SU-DHL-6 (cell line): ENCODE data around the gene TRPM3.

Source experiments
- H2AFZ ChIP-seq: fragments of 200-600 bp; sonication (generic); 2 replicates; pipeline ENCODE4 v1.6.1; 2014; ENCODE audit warnings: low read depth, mild to moderate bottlenecking, moderate library complexity, mixed read lengths, antibody characterized with exemption, low read length; ENCODE audit not compliant: severe bottlenecking
- H3F3A ChIP-seq: fragments of 200-600 bp; shearing (Covaris generic); 2 replicates; pipeline ENCODE4 v1.6.0; 2016; ENCODE audit warnings: antibody characterized with exemption, mild to moderate bottlenecking; ENCODE audit not compliant: insufficient read depth
- H3K27ac ChIP-seq: fragments of 200-600 bp; sonication (generic); 2 replicates; pipeline ENCODE4 v1.5.1; 2016; ENCODE audit warnings: low read depth, mild to moderate bottlenecking, low read length, moderate library complexity, mixed read lengths
- H3K27me3 ChIP-seq: fragments of 200-600 bp; sonication (generic), shearing (Covaris generic); 2 replicates; pipeline ENCODE4 v1.6.0; 2014; ENCODE audit warnings: mild to moderate bottlenecking, low read length
- H3K36me3 ChIP-seq: fragments of 200-600 bp; sonication (generic); 2 replicates; pipeline ENCODE4 v1.6.1; 2014; ENCODE audit warnings: mild to moderate bottlenecking, low read length, mixed read lengths
- H3K4me2 ChIP-seq: fragments of 300-600, 200-600 bp; shearing (Covaris generic), sonication (generic); 2 replicates; pipeline ENCODE4 v1.6.0; 2014; ENCODE audit warnings: low read length, low read depth, mild to moderate bottlenecking; ENCODE audit not compliant: poor library complexity, severe bottlenecking
- H3K4me3 ChIP-seq: fragments of 200-600 bp; sonication (generic); 2 replicates; pipeline ENCODE4 v1.5.1; 2014; ENCODE audit warnings: antibody characterized with exemption, low read length, mild to moderate bottlenecking, mixed read lengths; ENCODE audit not compliant: insufficient read depth, poor library complexity, severe bottlenecking
- H3K79me2 ChIP-seq: fragments of 200-600 bp; sonication (generic); 2 replicates; pipeline ENCODE4 v1.6.1; 2014; ENCODE audit warnings: mild to moderate bottlenecking, low read length, moderate library complexity; ENCODE audit not compliant: insufficient read depth
- H3K9ac ChIP-seq: fragments of 200-600 bp; sonication (generic); 2 replicates; pipeline ENCODE4 v1.7.0; 2014; ENCODE audit warnings: mild to moderate bottlenecking, low read length
- H3K9me2 ChIP-seq: fragments of 200-600 bp; sonication (generic); replicated peaks from 2 replicates; pipeline ENCODE4 v1.6.1; 2014; ENCODE audit warnings: low read length; ENCODE audit not compliant: insufficient read depth
- H3K9me3 ChIP-seq: fragments of 200-600 bp; sonication (generic); 2 replicates; pipeline ENCODE4 v1.6.1; 2014; ENCODE audit warnings: low read length, mixed read lengths; ENCODE audit not compliant: insufficient read depth
- H4K20me1 ChIP-seq: fragments of 200-600 bp; sonication (generic); 2 replicates; pipeline ENCODE4 v1.6.1; 2014; ENCODE audit warnings: low read depth, mild to moderate bottlenecking, antibody characterized with exemption, low read length, moderate library complexity, mixed read lengths
- CTCF ChIP-seq: fragments of 200-600 bp; sonication (generic); IDR thresholded peaks from one replicate; pipeline ENCODE4 v1.5.1; 2017; ENCODE audit warnings: antibody characterized with exemption, mild to moderate bottlenecking, low read length, moderate library complexity; ENCODE audit not compliant: insufficient read depth, poor library complexity, severe bottlenecking
- EZH2phosphoT487 ChIP-seq: fragments of 200-600 bp; sonication (generic), shearing (Covaris generic); conservative IDR thresholded peaks from 2 replicates; pipeline ENCODE4 v1.6.1; 2018; ENCODE audit warnings: mild to moderate bottlenecking, antibody characterized with exemption, low read length, moderate library complexity, mixed read lengths

Gene TRPM3

GRCh38 chr9:70535546-70536323 lies 585.7 kb downstream of the TRPM3 start:
- Histone ChIP-seq H3K27ac (no peak overlapping the region), H3K4me3 (no peak overlapping the region), H2AFZ (no peak overlapping the region), H3K27me3 (no peaks in the 10 kb centered on the region), H3F3A (no peaks in the 10 kb centered on the region), H4K20me1 (no peaks in the 10 kb centered on the region), H3K9me2 (no peaks in the 10 kb centered on the region), H3K9me3 (no peaks in the 10 kb centered on the region), H3K4me2 (no peak overlapping the region), H3K79me2 (no peaks in the 10 kb centered on the region), H3K9ac (no peak overlapping the region), H3K36me3 (no peaks in the 10 kb centered on the region)
- TF ChIP-seq CTCF (no peak), EZH2phosphoT487 (no peak)

GRCh38 chr9:70534471-70534870 lies 587.0 kb downstream of the TRPM3 start:
- no peaks in the 10 kb centered on the region for H3K79me2 ChIP-seq
- no peak overlapping the region for H2AFZ ChIP-seq
- no peak overlapping the region for H3K4me3 ChIP-seq
- H3K4me2 ChIP-seq: no peak overlapping the region
- H3K9me2 ChIP-seq: no peaks in the 10 kb centered on the region
- TF ChIP-seq EZH2phosphoT487 (no peak), CTCF (no peak)
- no peaks in the 10 kb centered on the region for H4K20me1 ChIP-seq
- H3K27ac ChIP-seq: no peak overlapping the region
- no peaks in the 10 kb centered on the region for H3K36me3 ChIP-seq
- H3F3A ChIP-seq: no peaks in the 10 kb centered on the region
- H3K9ac ChIP-seq: no peak overlapping the region
- H3K27me3 ChIP-seq: no peaks in the 10 kb centered on the region
- H3K9me3 ChIP-seq: no peaks in the 10 kb centered on the region

DNA sequence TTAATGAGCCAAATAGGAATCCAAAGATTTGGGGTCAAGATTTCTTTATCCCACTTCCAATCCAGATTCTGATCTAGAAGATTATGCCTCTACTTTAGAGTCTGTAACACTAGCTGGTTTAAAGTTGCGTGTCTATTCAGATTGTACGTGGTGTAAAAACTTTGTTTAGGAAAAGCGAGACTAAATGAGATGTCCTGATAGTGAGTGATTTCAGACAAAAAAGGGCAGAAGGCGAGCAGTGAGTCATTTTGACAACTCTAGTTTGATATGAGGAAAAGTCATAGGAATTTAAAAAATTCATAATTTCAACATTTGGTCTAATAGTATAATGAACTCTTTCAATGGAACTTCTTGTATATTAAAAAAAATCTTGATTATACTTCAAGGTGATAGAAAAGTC lies 587.4 kb downstream of the TRPM3 start:
- no peak overlapping the region for H2AFZ ChIP-seq
- no peaks in the 10 kb centered on the region for H3K9me3 ChIP-seq
- H3K36me3 ChIP-seq: no peaks in the 10 kb centered on the region
- H3F3A ChIP-seq: no peaks in the 10 kb centered on the region
- no peak overlapping the region for H3K9ac ChIP-seq
- H4K20me1 ChIP-seq: no peaks in the 10 kb centered on the region
- no peak overlapping the region for H3K4me3 ChIP-seq
- H3K27me3 ChIP-seq: no peaks in the 10 kb centered on the region
- H3K9me2 ChIP-seq: no peaks in the 10 kb centered on the region
- no peak overlapping the region for H3K27ac ChIP-seq
- no peaks in the 10 kb centered on the region for H3K79me2 ChIP-seq
- TF ChIP-seq EZH2phosphoT487 (no peak), CTCF (no peak)
- no peak overlapping the region for H3K4me2 ChIP-seq
